Activated T-helper 1 cell treated with anti-CD3 and anti-CD28 coated beads, Interleukin-12 subunit alpha, Interleukin-12 subunit beta, Interleukin-2, Interleukin-4 antibody, amounts not matched to agents 30 ng/mL and 10 ng/mL and 1 ng/mL, durations not matched to agents 14 hours and 24 hours and 36 hours (primary cell): ENCODE results near the gene KIF14. TPM values are rescaled to one million over a fixed set of nuclear protein-coding genes. Genes with fewer than 3 reads are reported as not detected.
A peak's percentile ranks its signal among the peaks of the same experiment; 100 is the strongest.
"Not testable (repeated sequence)": the region's sequence is repeated elsewhere in the genome, so short reads cannot be mapped to it uniquely, and the experiment has no call there.

Experiments
- DNase-seq: peaks from one replicate; pipeline ENCODE4 v3.0.0; 2021; ENCODE audit warnings: low spot score
- H3K27ac Mint-ChIP-seq: one replicate; pipeline ENCODE4 v1.8.0; 2021; ENCODE audit warnings: mild to moderate bottlenecking, mixed read lengths
- H3K27me3 Mint-ChIP-seq: one replicate; pipeline ENCODE4 v1.8.0; 2022; ENCODE audit warnings: mild to moderate bottlenecking, moderate library complexity, mixed read lengths; ENCODE audit not compliant: insufficient read depth
- H3K36me3 Mint-ChIP-seq: one replicate; pipeline ENCODE4 v1.8.0; 2021; ENCODE audit warnings: low read depth, mixed read lengths
- H3K4me1 Mint-ChIP-seq: one replicate; pipeline ENCODE4 v1.8.0; 2021; ENCODE audit warnings: low read depth, mixed read lengths
- H3K4me3 Mint-ChIP-seq: one replicate; pipeline ENCODE4 v1.8.0; 2021; ENCODE audit warnings: mild to moderate bottlenecking, moderate library complexity, mixed read lengths
- H3K9me3 Mint-ChIP-seq: one replicate; pipeline ENCODE4 v1.8.0; 2021; ENCODE audit warnings: mixed read lengths
- intact Hi-C: fragments of 100-400 bp; cut with micrococcal nuclease; formaldehyde crosslinking; loops from one replicate; pipeline ENCODE4 v1.15.1; 2024
- total RNA-seq: library from RNA; stranded (reverse); gene quantifications from 2 replicates; pipeline ENCODE4 v1.2.3, GENCODE V29; 2022

The KIF14 gene
- total RNA-seq, 1 donor from 2014 or later = 11.5 TPM

DNA sequence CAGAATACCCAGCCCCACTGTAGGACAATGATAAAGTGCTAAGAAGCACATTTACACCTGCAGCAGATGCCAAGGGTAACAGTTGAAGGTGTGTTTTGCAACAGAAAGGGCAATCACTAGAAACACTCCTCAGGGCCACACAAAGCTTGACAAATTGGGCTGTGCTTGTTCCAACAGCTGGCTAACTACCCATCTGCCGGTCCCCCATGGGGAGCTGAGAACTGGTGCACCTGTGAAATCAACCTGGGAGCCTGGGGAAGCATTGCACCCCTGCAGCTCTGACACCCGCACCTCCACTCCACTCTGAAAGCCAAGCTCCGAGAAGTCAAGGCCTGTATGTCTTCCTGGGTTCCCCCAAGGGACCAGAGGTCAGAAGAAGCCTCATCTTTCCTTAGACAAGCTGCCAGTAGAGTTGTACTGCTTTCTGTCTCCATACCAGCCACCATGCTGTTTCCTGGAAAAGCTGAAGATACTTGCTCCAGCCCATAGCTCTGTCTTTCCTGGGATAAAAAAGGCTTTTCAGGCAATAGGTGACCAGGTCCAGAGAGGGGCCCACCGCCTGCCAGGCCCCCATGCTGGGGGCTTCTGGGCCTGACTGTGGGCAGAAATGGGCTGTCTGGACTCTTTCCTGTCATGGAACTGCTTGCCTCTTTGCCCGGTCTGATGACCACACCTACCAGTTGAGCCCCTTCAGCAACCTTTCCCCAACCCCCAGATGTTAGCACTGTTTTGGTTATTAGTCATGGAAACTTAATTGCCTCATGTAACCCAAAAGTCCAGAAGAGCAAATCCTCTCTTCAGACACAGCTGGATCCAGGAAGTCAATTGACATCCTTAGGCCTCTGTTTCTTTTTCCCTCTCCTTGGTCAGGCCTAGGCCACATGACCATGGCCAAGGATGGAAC is 93.6 kb downstream of the KIF14 start:
- DNase-seq = no peak
- intact Hi-C loops = no loop called here
- Mint-ChIP-seq H3K36me3 (no peaks in the 10 kb centered on the region), H3K4me3 (no peak overlapping the region), H3K27ac (no peak overlapping the region), H3K27me3 (peaks cover 2% of the 10 kb centered on the region), H3K9me3 (no peaks in the 10 kb centered on the region), H3K4me1 (peaks cover 11% of the 10 kb centered on the region)

DNA sequence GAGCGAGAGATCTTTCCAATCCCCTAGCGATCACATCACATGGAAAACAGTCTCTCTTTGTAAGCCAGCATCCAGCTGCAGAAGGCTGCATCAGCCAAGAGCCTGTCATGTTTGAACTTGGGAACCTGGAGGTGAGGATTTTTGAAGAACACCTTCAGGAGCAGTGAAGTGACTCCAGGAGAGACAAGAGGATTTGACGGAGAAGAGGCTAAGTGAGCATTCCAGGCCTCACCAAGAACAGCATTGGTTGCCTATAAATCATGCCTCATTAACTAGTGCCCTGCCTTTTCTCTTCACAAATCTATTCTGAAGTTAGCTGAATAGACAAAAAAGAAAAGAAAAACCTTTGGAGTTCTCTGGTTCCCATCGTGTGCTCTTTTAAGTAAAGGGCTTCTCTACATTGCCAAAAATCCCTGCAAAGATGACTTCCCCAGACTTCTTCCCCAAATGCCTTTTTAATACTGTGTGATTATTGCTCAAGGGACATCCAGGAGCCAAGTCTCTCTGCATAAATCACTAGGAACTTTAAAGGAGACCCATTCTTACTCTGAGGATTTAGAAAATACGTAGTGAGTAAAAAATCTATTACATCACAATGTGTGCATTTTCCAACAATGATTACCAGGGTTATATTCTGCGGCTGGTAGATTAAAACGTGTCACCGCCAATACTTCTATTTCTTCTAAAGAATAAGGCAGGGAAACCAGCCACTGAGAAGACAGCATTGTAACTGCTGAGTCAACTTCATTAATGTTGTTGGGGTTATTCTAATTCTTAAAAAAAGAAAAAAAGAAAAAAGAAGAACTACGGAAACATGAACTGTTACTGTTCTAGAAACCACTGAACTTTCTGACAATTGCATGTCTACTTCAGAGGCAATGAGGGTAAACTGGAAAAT is 95.2 kb downstream of the KIF14 start:
- H3K4me3 Mint-ChIP-seq = no peak overlapping the region
- intact Hi-C loops = no loop called here
- DNase-seq = no peak
- H3K27me3 Mint-ChIP-seq = no peaks in the 10 kb centered on the region
- H3K27ac Mint-ChIP-seq = no peak overlapping the region
- H3K4me1 Mint-ChIP-seq = peaks cover 2% of the 10 kb centered on the region
- H3K36me3 Mint-ChIP-seq = no peaks in the 10 kb centered on the region
- no peaks in the 10 kb centered on the region for H3K9me3 Mint-ChIP-seq

- H3K9me3 Mint-ChIP-seq, H3K36me3 Mint-ChIP-seq, DNase-seq, H3K27ac Mint-ChIP-seq, intact Hi-C loops, H3K27me3 Mint-ChIP-seq, H3K4me1 Mint-ChIP-seq, H3K4me3 Mint-ChIP-seq: not testable (repeated sequence)
Observed at GRCh38 chr1:200524551-200524950, 96.0 kb downstream of the KIF14 start.

- Mint-ChIP-seq H3K27me3 (no peaks in the 10 kb centered on the region), H3K4me1 (no peaks in the 10 kb centered on the region), H3K9me3 (no peaks in the 10 kb centered on the region), H3K27ac (no peak overlapping the region), H3K36me3 (no peaks in the 10 kb centered on the region), H3K4me3 (no peak overlapping the region)
- intact Hi-C loops = no loop called here
- no peak for DNase-seq
Observed at GRCh38 chr1:200524092-200524491, 96.5 kb downstream of the KIF14 start.

DNA sequence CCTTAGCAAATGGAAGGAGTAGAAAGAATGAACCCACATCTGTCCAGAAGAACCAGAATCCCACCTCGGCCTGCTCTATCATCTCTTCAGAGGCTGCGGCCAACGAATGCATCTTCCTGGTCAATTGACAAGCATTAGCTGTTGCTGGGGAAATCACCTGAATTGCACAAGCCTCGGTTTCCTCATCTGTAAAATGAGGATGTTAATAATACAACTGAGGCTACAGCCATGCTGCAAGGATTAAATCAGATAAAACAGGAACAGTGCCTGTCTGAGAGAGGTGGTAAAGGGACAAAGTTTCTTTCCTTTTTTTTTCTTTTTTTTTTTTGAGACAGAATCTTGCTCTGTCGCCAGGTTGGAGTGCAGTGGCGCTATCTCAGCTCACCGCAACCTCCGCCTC is 99.8 kb downstream of the KIF14 start:
- intact Hi-C loops = no loop called here
- Mint-ChIP-seq H3K27ac (no peak overlapping the region), H3K36me3 (no peaks in the 10 kb centered on the region), H3K9me3 (no peaks in the 10 kb centered on the region), H3K27me3 (no peaks in the 10 kb centered on the region), H3K4me1 (no peaks in the 10 kb centered on the region), H3K4me3 (no peak overlapping the region)
- DNase-seq = no peak

- DNase-seq = no peak
- H3K4me3 Mint-ChIP-seq = no peak overlapping the region
- H3K27ac Mint-ChIP-seq = no peak overlapping the region
- H3K36me3 Mint-ChIP-seq = no peaks in the 10 kb centered on the region
- H3K9me3 Mint-ChIP-seq = no peaks in the 10 kb centered on the region
- intact Hi-C loops = no loop called here
- H3K27me3 Mint-ChIP-seq = peaks cover 5% of the 10 kb centered on the region
- no peaks in the 10 kb centered on the region for H3K4me1 Mint-ChIP-seq
Observed at GRCh38 chr1:200518524-200518923, 102.0 kb downstream of the KIF14 start.

DNA sequence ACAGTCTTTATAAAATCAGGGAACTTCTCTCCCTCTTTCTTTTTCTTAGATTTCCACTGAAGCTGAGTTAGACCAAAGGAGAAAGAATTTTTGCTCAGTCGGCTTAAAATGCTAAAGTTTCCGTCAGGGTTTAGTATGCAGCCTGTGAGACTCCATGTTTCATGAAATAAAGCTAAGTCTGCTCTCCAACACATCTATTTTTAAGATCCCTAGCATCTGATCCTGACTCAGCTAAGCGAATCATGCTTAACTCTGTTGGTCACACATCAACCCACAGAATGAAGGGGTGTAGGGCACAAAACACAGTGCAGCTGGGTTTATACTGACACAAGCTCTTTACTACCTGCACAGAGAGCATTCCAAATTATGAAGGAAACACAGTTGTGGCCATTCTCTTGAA is 108.4 kb downstream of the KIF14 start:
- no peak overlapping the region for H3K27ac Mint-ChIP-seq
- no peaks in the 10 kb centered on the region for H3K9me3 Mint-ChIP-seq
- H3K27me3 Mint-ChIP-seq = peaks cover 17% of the 10 kb centered on the region
- no peak for DNase-seq
- no peak overlapping the region for H3K4me3 Mint-ChIP-seq
- H3K4me1 Mint-ChIP-seq = peaks cover 4% of the 10 kb centered on the region
- no peaks in the 10 kb centered on the region for H3K36me3 Mint-ChIP-seq
- intact Hi-C loops = loop anchor here (5.0 kb wide), 1 partner anchor 475 kb away; no protein-coding TSS in a partner anchor

DNA sequence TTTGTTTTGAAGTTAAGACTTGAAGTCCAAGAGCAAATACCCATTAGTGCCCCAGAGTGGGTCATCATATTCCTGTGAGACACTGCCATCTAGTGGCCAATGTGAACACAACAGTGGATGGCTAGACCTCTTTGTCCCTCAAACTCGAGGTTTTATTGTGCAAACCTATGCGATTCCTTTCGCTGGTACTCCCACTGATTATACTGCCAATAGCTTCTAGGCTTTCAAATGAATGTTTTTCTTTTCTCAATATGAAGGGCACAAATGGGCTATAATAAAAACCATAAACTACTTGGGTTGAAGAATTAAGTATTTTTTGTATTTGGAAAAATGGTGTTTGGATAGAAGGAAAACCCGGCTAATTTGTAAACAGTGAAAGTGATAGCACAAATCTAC is 110.3 kb downstream of the KIF14 start:
- no peak overlapping the region for H3K27ac Mint-ChIP-seq
- H3K9me3 Mint-ChIP-seq = no peaks in the 10 kb centered on the region
- intact Hi-C loops = loop anchor here (1.0 to 5.0 kb wide), 5 partner anchors 208 to 826 kb away; no protein-coding TSS in a partner anchor
- H3K27me3 Mint-ChIP-seq = peaks cover 23% of the 10 kb centered on the region
- DNase-seq = peak; percentile 47
- H3K4me1 Mint-ChIP-seq = peaks cover 4% of the 10 kb centered on the region
- H3K36me3 Mint-ChIP-seq = no peaks in the 10 kb centered on the region
- no peak overlapping the region for H3K4me3 Mint-ChIP-seq

DNA sequence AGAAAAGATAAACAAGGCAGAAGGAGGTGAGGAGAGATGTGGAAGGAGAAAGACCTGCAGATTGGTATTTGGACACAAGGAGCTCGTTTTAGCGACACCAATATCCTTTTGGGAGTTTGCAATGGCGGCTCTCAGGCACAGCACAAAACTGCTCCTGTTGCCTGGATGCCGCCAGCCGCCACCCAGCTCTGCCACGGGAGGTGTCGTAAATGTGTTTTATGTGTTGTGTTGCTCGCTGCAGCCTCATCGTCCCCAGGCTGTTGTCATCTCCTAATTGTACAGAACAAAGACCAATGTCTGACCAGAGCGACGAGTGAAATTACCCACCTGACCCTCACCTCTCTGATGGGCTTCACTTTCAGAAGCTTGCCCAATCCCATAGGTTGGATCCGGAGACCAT is 114.1 kb downstream of the KIF14 start:
- H3K4me3 Mint-ChIP-seq = no peak overlapping the region
- no peak for DNase-seq
- H3K27ac Mint-ChIP-seq = no peak overlapping the region
- no peaks in the 10 kb centered on the region for H3K9me3 Mint-ChIP-seq
- intact Hi-C loops = no loop called here
- no peaks in the 10 kb centered on the region for H3K36me3 Mint-ChIP-seq
- peaks cover 24% of the 10 kb centered on the region for H3K27me3 Mint-ChIP-seq
- peaks cover 4% of the 10 kb centered on the region for H3K4me1 Mint-ChIP-seq

- Mint-ChIP-seq H3K4me1 (peaks cover 3% of the 10 kb centered on the region), H3K4me3 (no peak overlapping the region), H3K36me3 (no peaks in the 10 kb centered on the region), H3K9me3 (no peaks in the 10 kb centered on the region), H3K27me3 (peaks cover 24% of the 10 kb centered on the region), H3K27ac (no peak overlapping the region)
- DNase-seq = no peak
- intact Hi-C loops = no loop called here
Observed at GRCh38 chr1:200505257-200505656, 115.3 kb downstream of the KIF14 start.

Other genes with a start within 250 kb of the KIF14 start
- 23.5 and 24.1 TPM in 2 replicates for gene ZNF281, start 210.7 kb downstream of the KIF14 start, total RNA-seq
- 13.8 and 14.4 TPM in 2 replicates for gene DDX59, start 49.2 kb upstream of the KIF14 start, total RNA-seq
- 0.83 and 1.3 TPM in 2 replicates for gene CAMSAP2, start 118.1 kb upstream of the KIF14 start, total RNA-seq